Tibial artery (tissue), 4 donors: ENCODE data around the gene FRG2.
"Not testable (repeated sequence)": the region's sequence is repeated elsewhere in the genome, so short reads cannot be mapped to it uniquely, and the experiment has no call there.

Source experiments
- DNase-seq, 2 donors: peaks; one replicate each; pipeline ENCODE4 v3.0.0-alpha.2; 2019
- H3K27ac ChIP-seq, 2 donors: fragments of 200-600 bp; sonication (generic) in 1 of 2; 1 replicate in 1 of 2; 2 replicates in 1 of 2; pipeline ENCODE4 v1.5.1; 2018 to 2019; ENCODE audit warnings: mild to moderate bottlenecking in 1 of 2
- H3K27me3 ChIP-seq, 2 donors: fragments of 200-600 bp; sonication (generic) in 1 of 2; one replicate each; pipeline versions ENCODE4 v1.5.1 to v1.6.0; 2016 to 2019
- H3K36me3 ChIP-seq, 3 donors: fragments of 200-600 bp; sonication (generic) in 2 of 3; one replicate each; pipeline ENCODE4 v1.5.1; 2016 to 2019; ENCODE audit warnings: mild to moderate bottlenecking in 2 of 3
- H3K4me1 ChIP-seq, 4 donors: fragments of 200-600 bp; sonication (generic) in 2 of 4; 1 replicate in 3 of 4; 2 replicates in 1 of 4; pipeline ENCODE4 v1.5.1; 2016 to 2019
- H3K4me3 ChIP-seq, 2 donors: fragments of 200-600 bp; sonication (generic) in 1 of 2; 1 replicate in 1 of 2; 2 replicates in 1 of 2; pipeline ENCODE4 v1.5.1; 2018 to 2019; ENCODE audit warnings: mild to moderate bottlenecking in 2 of 2
- H3K9me3 ChIP-seq, 3 donors: fragments of 200-600 bp; sonication (generic) in 1 of 3; one replicate each; pipeline ENCODE4 v1.5.1; 2016 to 2019
- intact Hi-C: fragments of 100-400 bp; cut with DNase I; formaldehyde crosslinking; loops from one replicate; pipeline ENCODE4 v1.15.0; 2023; ENCODE audit warnings: low total_unique reads

FRG2 gene

GRCh38 chr4:190027156-190027555 is at the start of gene FRG2:
Gene FRG2, minus strand, starts transcription at chr4:190027256. Its CDS starts 52 bp downstream, at chr4:190027204.
- H3K9me3 ChIP-seq, H3K27ac ChIP-seq, intact Hi-C loops, H3K4me1 ChIP-seq, H3K36me3 ChIP-seq, H3K27me3 ChIP-seq, DNase-seq, H3K4me3 ChIP-seq: not testable (repeated sequence)

GRCh38 chr4:190068351-190068750 is 41.3 kb upstream of the FRG2 start:
- DNase-seq = peak in 1 of 2 donors; percentile 84
- intact Hi-C loops, H3K36me3 ChIP-seq, H3K4me1 ChIP-seq, H3K27ac ChIP-seq, H3K9me3 ChIP-seq, H3K27me3 ChIP-seq, H3K4me3 ChIP-seq: not testable (repeated sequence)

DNA sequence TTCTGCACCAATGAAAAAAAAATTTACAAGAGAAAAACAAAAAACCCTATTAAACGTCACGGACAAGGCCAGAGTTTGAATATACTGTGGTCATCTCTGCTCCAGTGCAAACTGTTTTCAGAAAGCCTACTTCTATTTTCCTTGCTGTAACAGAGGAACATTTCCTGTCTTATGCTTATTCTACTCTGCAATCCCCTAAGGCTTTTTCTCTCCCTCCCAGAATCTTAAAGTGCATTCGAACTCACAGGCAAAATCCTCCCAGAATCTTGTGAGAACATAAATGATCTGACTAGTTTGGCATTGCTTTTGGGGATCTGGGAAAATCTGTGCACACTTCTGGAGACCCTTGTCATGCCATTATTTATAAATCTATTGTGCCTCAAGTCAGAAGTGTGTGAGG is 37.7 kb upstream of the FRG2 start:
- H3K9me3 ChIP-seq, H3K27ac ChIP-seq, H3K4me3 ChIP-seq, H3K27me3 ChIP-seq, H3K4me1 ChIP-seq, intact Hi-C loops, DNase-seq, H3K36me3 ChIP-seq: not testable (repeated sequence)

DNA sequence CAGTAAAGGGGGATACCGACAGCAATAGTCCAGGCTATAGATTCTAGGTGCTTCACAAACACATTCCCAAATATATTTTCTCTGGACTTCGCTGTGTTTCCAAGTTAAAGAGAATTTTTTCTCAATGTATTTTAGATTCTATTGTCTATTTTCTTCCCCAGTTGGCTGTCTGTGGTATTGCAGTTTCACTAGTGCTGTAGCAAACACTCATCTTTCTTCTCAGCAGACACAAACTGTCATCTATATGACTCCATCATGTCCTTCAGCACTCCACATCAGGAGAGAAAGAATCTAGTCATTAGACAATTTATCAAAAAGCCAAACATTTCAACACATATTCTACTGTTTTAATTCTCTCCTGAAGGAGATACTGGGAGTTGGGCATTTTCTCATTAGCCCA is 37.3 kb upstream of the FRG2 start, which contains the start of gene DBET:
Gene DBET, plus strand, starts transcription at position 161 of the 400 bp plus-strand sequence.
- H3K27me3 ChIP-seq, H3K4me3 ChIP-seq, DNase-seq, H3K9me3 ChIP-seq, H3K27ac ChIP-seq, H3K36me3 ChIP-seq, intact Hi-C loops, H3K4me1 ChIP-seq: not testable (repeated sequence)

- H3K36me3 ChIP-seq, H3K4me1 ChIP-seq, intact Hi-C loops, H3K9me3 ChIP-seq, H3K27ac ChIP-seq, H3K4me3 ChIP-seq, DNase-seq, H3K27me3 ChIP-seq: not testable (repeated sequence)
Measured at GRCh38 chr4:190058997-190059396, 31.9 kb upstream of the FRG2 start.

DNA sequence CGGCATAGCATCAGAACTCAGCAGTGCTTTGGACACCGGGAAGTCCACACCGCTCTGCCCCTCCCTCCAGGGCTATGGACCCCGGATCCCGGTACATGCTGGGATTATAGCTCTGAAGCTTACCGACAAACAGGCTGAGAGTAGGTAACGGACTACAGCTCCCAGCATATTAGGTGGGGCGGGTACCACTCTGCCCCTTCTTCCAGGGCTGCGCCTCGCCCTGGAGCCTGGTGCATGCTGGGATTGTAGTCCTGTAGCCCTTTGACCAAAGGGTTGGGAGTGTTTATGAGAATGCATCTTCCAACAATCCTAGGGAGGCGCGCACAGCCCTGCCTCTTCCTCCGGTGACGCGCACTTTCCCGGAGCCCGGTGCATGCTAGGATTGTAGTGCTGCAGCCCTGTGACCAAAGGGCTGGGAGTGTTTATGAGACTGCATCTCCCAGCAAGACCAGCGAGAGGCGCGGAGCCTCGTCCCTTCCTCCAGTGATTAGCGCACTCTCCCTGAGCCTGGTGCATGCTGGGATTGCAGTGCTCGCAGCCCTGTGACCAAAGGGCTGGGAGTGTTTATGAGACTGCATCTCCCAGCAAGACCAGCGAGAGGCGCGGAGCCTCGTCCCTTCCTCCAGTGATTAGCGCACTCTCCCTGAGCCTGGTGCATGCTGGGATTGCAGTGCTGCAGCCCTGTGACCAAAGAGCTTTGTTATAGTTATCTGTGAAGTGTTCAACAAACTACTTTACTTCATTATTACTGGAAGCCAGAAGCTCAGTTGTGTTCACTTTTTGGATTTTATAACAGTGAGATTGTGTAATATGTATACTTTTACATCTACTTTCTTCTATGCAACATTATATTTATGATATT is 22.6 kb upstream of the FRG2 start:
- H3K27ac ChIP-seq, DNase-seq, H3K4me1 ChIP-seq, H3K36me3 ChIP-seq, H3K27me3 ChIP-seq, intact Hi-C loops, H3K4me3 ChIP-seq, H3K9me3 ChIP-seq: not testable (repeated sequence)

DNA sequence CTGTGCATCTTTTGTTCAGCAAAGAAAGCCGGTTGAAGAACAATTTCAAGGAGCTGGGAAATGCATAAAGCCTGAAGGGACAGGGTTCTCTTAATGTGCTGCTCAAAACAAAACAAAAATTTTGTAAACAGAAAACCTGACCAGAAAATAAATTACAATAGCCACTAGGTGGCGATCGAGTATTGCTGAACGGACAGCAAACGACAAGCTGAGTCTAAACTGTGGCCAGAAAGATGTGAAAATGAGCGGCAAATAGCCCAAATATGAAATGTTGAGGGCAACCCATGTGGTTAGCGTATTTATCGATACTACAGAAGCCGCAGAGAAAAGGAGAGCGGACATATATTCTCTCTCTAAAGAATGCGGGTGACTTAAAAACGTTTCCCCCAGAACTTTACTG is 20.6 kb upstream of the FRG2 start:
- H3K4me1 ChIP-seq, intact Hi-C loops, H3K27me3 ChIP-seq, H3K4me3 ChIP-seq, H3K27ac ChIP-seq, DNase-seq, H3K36me3 ChIP-seq, H3K9me3 ChIP-seq: not testable (repeated sequence)

DNA sequence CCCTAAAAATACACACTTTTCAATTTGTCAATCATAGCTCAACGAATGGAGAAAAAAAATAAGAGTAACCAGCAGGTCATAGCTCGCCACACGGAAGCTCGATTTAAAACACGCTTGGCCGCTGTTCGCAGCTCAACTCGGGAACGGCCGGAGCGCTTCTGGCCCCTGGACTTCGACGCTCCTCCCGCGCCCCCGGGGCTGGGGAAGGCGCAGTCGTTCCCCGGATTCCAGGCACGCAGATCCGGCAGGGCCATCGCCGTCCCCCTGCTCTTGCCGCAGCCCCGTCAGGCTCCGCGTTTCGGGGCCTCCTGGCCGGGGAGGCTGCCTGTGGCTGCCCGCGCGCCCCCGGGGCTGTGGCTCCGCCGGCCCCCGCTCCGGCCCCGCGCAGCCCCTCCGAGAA is 13.8 kb upstream of the FRG2 start:
- H3K27ac ChIP-seq, intact Hi-C loops, H3K4me1 ChIP-seq, H3K36me3 ChIP-seq, H3K4me3 ChIP-seq, DNase-seq, H3K9me3 ChIP-seq: not testable (repeated sequence)
- peaks cover 0 to 24% of the 10 kb centered on the region in 2 donors for H3K27me3 ChIP-seq

GRCh38 chr4:190037704-190038388 is 10.8 kb upstream of the FRG2 start:
- intact Hi-C loops, H3K4me1 ChIP-seq: not testable (repeated sequence)
- peaks cover 0 to 36% of the 10 kb centered on the region in 2 donors for H3K27me3 ChIP-seq

DNA sequence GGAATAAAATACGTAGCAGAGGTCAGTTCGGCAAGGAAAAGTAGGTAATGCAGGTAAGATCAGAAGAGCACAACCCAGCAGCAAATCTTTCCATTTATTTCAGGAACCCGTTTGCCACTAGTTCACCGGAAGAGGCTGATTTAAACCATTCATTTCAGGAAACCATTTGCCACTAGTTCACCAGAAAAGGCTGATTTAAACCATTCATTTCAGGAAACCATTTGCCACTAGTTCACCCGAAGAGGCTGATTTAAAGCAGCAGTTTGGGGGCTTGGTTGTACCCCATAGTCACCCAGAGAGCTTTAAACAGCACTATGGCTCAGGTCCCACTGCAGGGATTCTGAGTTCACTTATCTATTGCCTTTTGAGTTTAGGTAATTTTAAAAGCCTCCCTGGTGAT is 4.2 kb upstream of the FRG2 start:
- intact Hi-C loops, DNase-seq, H3K4me3 ChIP-seq, H3K9me3 ChIP-seq, H3K4me1 ChIP-seq, H3K27ac ChIP-seq, H3K36me3 ChIP-seq: not testable (repeated sequence)
- H3K27me3 ChIP-seq = peaks cover 0 to 16% of the 10 kb centered on the region in 2 donors

More at GRCh38 chr4:190037704-190038388, 10.8 kb upstream of the FRG2 start:
- not testable (repeated sequence) for H3K36me3 ChIP-seq, H3K9me3 ChIP-seq, H3K27ac ChIP-seq, H3K4me3 ChIP-seq, DNase-seq

DNA sequence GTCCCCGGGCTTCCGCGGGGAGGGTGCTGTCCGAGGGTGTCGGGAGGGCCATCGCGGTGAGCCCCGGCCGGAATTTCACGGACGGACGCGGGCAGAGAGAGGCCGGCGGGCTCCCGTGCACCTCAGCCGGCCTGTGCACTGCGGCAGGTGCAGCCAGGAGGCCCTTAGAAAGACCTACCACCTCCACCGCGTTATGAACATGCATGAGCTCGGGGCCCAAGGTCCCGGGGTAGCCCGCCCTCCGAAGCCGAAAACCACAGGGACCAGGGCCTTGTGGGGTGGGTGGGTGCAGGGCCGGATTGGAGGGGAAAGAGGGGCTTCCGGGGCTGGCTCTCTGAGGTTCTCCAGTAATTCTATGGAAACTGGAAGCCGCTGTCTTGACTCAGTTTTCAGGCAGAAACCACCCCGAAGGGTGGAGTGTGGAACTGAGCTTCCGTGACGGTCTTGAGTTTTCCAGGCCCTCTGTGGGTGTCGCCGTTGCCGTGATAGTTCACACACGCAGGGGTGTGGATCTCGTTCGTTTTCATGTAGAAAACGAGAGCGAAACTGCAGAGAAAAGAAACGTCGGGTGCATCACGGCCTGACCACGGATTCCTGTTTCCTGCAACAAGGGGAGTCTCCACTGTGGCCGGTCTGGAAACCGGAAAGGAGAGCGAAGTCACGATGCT is 4.3 kb downstream of the FRG2 start:
- H3K4me1 ChIP-seq = peaks cover 0 to 39% (median 30%) of the 10 kb centered on the region in 4 donors
- H3K9me3 ChIP-seq, DNase-seq, H3K27ac ChIP-seq, H3K36me3 ChIP-seq, intact Hi-C loops: not testable (repeated sequence)
- H3K27me3 ChIP-seq = peaks cover 0 to 46% of the 10 kb centered on the region in 2 donors
- peak overlapping the region; percentile 34 to 43 for H3K4me3 ChIP-seq

DNA sequence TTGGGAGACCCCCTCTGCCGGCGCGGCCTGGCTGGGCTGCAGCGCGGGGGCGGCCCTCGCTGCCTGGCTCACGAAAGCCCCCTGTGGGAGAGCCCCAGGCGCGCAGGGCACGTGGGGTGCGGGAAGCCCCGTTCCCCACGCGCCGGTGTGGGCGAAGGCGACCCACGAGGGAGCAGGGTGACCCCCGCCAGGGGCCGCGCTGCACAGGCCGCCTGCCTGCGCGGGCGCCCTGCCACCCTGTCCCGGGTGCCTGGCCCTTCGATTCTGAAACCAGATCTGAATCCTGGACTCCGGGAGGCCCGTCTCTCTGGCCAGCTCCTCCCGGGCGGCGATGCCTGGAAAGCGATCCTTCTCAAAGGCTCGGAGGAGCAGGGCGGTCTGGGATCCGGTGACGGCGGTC is 5.1 kb downstream of the FRG2 start:
- DNase-seq, intact Hi-C loops, H3K27ac ChIP-seq, H3K36me3 ChIP-seq, H3K9me3 ChIP-seq: not testable (repeated sequence)
- Histone ChIP-seq H3K4me3 (peak overlapping the region; percentile 29 to 40), H3K4me1 (peaks cover 0 to 46% (median 37%) of the 10 kb centered on the region in 4 donors), H3K27me3 (peaks cover 0 to 54% of the 10 kb centered on the region in 2 donors)
